ENCODE data around the gene MAPK1.
"Not testable (repeated sequence)": the region's sequence is repeated elsewhere in the genome, so short reads cannot be mapped to it uniquely, and the experiment has no call there.

Gene MAPK1

DNA sequence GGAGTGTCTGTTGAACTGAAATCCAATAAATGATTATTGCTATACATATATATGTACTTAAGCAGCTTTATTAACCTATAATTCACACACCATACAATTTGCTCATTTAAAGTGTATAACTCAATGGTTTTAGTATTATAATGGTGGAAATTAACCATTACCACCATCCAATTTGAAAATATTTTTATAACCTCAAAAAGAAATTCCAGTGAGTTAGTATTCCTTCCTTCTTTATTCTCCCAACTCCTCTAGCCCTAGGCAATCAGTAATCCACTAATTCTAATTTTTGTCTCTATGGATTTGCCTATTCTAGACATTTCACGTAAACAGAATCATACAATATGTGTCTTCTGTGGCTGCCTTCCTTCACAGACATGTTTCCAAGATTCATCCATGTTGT is 64.8 kb downstream of the MAPK1 start (continued):
- TF ChIP-seq PPARA (CRISPR knock-in tag; IDR thresholded peaks at IDR 0.05; ENCODE audit: borderline replicate concordance) (no peak), RARB (CRISPR knock-in tag; IDR thresholded peaks at IDR 0.05) (no peak), CREB5 (CRISPR knock-in tag; IDR thresholded peaks at IDR 0.05; ENCODE audit: low read depth) (no peak)
- TF ChIP-seq, protein P1, sequence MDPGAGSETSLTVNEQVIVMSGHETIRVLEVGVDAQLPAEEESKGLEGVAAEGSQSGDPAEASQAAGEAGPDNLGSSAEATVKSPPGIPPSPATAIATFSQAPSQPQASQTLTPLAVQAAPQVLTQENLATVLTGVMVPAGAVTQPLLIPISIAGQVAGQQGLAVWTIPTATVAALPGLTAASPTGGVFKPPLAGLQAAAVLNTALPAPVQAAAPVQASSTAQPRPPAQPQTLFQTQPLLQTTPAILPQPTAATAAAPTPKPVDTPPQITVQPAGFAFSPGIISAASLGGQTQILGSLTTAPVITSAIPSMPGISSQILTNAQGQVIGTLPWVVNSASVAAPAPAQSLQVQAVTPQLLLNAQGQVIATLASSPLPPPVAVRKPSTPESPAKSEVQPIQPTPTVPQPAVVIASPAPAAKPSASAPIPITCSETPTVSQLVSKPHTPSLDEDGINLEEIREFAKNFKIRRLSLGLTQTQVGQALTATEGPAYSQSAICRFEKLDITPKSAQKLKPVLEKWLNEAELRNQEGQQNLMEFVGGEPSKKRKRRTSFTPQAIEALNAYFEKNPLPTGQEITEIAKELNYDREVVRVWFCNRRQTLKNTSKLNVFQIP (CRISPR knock-in tag; IDR thresholded peaks at IDR 0.05; ENCODE audit: borderline replicate concordance, low read depth), result no peak

- no peak for ATAC-seq
Observed at GRCh38 chr22:21802056-21802455, 65.4 kb downstream of the MAPK1 start.

DNA sequence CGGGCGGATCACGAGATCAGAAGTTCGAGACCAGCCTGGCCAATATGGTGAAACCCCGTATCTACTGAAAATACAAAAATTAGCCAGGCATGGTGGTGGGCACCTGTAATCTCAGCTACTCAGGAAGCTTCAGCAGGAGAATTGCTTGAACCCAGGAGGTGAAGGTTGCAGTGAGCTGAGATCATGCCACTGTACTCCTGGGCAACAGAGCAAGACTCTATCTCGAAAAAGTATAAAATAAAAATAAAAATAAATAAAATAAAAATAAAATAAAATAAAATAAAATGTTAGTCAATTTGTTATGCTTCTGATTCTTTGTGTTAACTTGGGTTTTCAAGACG is 66.2 kb downstream of the MAPK1 start:
- ATAC-seq, result not testable (repeated sequence)

More at GRCh38 chr22:21802056-21802455, 65.4 kb downstream of the MAPK1 start:
- no peak for TF ChIP-seq TCF4 (CRISPR knock-in tag; IDR thresholded peaks at IDR 0.05; ENCODE audit: borderline replicate concordance)
- TF ChIP-seq ZNF565 (CRISPR knock-in tag; conservative IDR thresholded peaks at IDR 0.05; ENCODE audit: low read depth), result no peak
- TF ChIP-seq RARB (CRISPR knock-in tag; IDR thresholded peaks at IDR 0.05), result no peak
- TF ChIP-seq ZFP30 (CRISPR knock-in tag; IDR thresholded peaks at IDR 0.05), result no peak
- TF ChIP-seq ZC3H10 (CRISPR knock-in tag; IDR thresholded peaks at IDR 0.05), result no peak
- no peak for TF ChIP-seq ZNF70 (CRISPR knock-in tag; IDR thresholded peaks at IDR 0.05)
- TF ChIP-seq, protein P2, sequence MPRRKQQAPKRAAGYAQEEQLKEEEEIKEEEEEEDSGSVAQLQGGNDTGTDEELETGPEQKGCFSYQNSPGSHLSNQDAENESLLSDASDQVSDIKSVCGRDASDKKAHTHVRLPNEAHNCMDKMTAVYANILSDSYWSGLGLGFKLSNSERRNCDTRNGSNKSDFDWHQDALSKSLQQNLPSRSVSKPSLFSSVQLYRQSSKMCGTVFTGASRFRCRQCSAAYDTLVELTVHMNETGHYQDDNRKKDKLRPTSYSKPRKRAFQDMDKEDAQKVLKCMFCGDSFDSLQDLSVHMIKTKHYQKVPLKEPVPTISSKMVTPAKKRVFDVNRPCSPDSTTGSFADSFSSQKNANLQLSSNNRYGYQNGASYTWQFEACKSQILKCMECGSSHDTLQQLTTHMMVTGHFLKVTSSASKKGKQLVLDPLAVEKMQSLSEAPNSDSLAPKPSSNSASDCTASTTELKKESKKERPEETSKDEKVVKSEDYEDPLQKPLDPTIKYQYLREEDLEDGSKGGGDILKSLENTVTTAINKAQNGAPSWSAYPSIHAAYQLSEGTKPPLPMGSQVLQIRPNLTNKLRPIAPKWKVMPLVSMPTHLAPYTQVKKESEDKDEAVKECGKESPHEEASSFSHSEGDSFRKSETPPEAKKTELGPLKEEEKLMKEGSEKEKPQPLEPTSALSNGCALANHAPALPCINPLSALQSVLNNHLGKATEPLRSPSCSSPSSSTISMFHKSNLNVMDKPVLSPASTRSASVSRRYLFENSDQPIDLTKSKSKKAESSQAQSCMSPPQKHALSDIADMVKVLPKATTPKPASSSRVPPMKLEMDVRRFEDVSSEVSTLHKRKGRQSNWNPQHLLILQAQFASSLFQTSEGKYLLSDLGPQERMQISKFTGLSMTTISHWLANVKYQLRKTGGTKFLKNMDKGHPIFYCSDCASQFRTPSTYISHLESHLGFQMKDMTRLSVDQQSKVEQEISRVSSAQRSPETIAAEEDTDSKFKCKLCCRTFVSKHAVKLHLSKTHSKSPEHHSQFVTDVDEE (CRISPR knock-in tag; IDR thresholded peaks at IDR 0.05), result no peak
- TF ChIP-seq CSRNP3 (CRISPR knock-in tag; IDR thresholded peaks at IDR 0.05), result no peak
- no peak for TF ChIP-seq PPARA (CRISPR knock-in tag; IDR thresholded peaks at IDR 0.05; ENCODE audit: borderline replicate concordance)
- no peak for TF ChIP-seq OSR1 (CRISPR knock-in tag; IDR thresholded peaks at IDR 0.05)
- no peak for TF ChIP-seq SNAI2 (CRISPR knock-in tag; IDR thresholded peaks at IDR 0.05)
- TF ChIP-seq ZFP3 (CRISPR knock-in tag; IDR thresholded peaks at IDR 0.05), result no peak
- TF ChIP-seq, protein P1 (CRISPR knock-in tag; IDR thresholded peaks at IDR 0.05; ENCODE audit: borderline replicate concordance, low read depth), result no peak
- no peak for TF ChIP-seq CSDC2 (CRISPR knock-in tag; IDR thresholded peaks at IDR 0.05)

DNA sequence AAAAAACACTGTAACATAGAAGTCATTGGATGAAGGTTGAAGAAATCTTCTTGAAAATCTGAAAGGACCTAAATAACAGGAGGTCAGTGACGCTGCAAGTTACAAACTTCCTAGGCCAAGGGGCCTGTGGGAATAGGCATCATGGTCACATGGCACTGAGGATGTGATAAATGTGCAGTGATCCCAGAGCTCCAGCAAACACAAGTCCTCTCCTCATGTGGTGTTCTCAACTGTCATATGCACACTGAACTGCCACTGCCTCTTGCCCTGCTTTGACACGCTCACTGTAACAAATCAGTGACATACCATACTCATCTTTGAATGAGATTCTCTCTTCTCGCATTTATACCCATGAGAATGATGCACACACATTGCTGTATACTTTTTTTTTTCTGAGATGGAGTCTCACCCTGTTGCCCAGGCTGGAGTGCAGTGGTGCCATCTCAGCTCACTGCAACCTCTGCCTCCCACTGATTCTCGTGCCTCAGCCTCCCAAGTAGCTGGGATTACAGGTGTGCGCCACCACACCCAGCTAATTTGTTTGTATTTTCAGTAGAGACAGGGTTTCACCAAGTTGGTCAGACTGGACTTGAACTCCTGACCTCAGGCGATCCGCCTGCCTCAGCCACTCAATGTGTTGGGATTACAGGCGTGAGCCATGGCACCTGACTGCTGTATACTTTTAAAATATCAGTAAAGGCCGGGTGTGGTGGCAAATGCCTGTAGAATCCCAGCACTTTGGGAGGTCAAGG is 66.7 kb downstream of the MAPK1 start:
- no peak for TF ChIP-seq ESRRG (CRISPR knock-in tag; IDR thresholded peaks at IDR 0.05)
- 0 out of 2 replicates have a peak, but pooled peaks have one; percentile 16 for TF ChIP-seq ZC3H10 (CRISPR knock-in tag; IDR thresholded peaks at IDR 0.05)
- no peak for ATAC-seq

All from SK-N-SH treated with all-trans-retinoic acid at 6 μM for 48 hours (cell line).